Cerebellar nuclear complex (tissue), 1 donor: Measurements from ENCODE around the gene CYTIP.

Experiments
- DNase-seq, 2 experiments: peaks; one replicate each; lab custom pipeline; 2025; lab: John Stamatoyannopoulos, UW

Gene CYTIP

GRCh38 chr2:157463002-157463401 lies 19.1 kb upstream of the CYTIP start:
- no peak for DNase-seq

- no peak for DNase-seq
These were observed 17.0 kb upstream of the CYTIP start for GRCh38 chr2:157460897-157461296.

- DNase-seq: no peak
These were observed 16.5 kb upstream of the CYTIP start for GRCh38 chr2:157460384-157460837.

GRCh38 chr2:157459486-157459885 lies 15.6 kb upstream of the CYTIP start:
- DNase-seq: no peak

- DNase-seq: no peak
These were observed 3.9 kb upstream of the CYTIP start for GRCh38 chr2:157447741-157448140.

GRCh38 chr2:157447031-157447430 lies 3.1 kb upstream of the CYTIP start:
- no peak for DNase-seq

- no peak for DNase-seq
These were observed 752 bp upstream of the CYTIP start for GRCh38 chr2:157444641-157445040.

GRCh38 chr2:157443090-157443489 lies 799 bp downstream of the CYTIP start:
- DNase-seq: no peak

- DNase-seq: no peak
These were observed 1.3 kb downstream of the CYTIP start for GRCh38 chr2:157442636-157443035.

GRCh38 chr2:157442191-157442590 lies 1.7 kb downstream of the CYTIP start:
- DNase-seq: no peak

GRCh38 chr2:157441072-157441454 lies 2.8 kb downstream of the CYTIP start:
- no peak for DNase-seq

- no peak for DNase-seq
These were observed 3.4 kb downstream of the CYTIP start for GRCh38 chr2:157440404-157441071.

GRCh38 chr2:157439824-157440186 lies 4.1 kb downstream of the CYTIP start:
- no peak for DNase-seq

GRCh38 chr2:157438863-157439823 lies 4.7 kb downstream of the CYTIP start:
- DNase-seq: no peak

GRCh38 chr2:157433394-157433793 lies 10.5 kb downstream of the CYTIP start:
- DNase-seq: no peak

- no peak for DNase-seq
These were observed 11.3 kb downstream of the CYTIP start for GRCh38 chr2:157432475-157433106.

- DNase-seq: no peak
These were observed 12.7 kb downstream of the CYTIP start for GRCh38 chr2:157431176-157431575.

GRCh38 chr2:157428500-157429175 lies 15.3 kb downstream of the CYTIP start:
- DNase-seq: no peak

- no peak for DNase-seq
These were observed 16.0 kb downstream of the CYTIP start for GRCh38 chr2:157427922-157428303.

- no peak for DNase-seq
These were observed 16.6 kb downstream of the CYTIP start for GRCh38 chr2:157427003-157427921.

- DNase-seq: no peak
These were observed 17.4 kb downstream of the CYTIP start for GRCh38 chr2:157426477-157426994.
